Measurements from ENCODE around the gene DLST.

The DLST gene

DNA sequence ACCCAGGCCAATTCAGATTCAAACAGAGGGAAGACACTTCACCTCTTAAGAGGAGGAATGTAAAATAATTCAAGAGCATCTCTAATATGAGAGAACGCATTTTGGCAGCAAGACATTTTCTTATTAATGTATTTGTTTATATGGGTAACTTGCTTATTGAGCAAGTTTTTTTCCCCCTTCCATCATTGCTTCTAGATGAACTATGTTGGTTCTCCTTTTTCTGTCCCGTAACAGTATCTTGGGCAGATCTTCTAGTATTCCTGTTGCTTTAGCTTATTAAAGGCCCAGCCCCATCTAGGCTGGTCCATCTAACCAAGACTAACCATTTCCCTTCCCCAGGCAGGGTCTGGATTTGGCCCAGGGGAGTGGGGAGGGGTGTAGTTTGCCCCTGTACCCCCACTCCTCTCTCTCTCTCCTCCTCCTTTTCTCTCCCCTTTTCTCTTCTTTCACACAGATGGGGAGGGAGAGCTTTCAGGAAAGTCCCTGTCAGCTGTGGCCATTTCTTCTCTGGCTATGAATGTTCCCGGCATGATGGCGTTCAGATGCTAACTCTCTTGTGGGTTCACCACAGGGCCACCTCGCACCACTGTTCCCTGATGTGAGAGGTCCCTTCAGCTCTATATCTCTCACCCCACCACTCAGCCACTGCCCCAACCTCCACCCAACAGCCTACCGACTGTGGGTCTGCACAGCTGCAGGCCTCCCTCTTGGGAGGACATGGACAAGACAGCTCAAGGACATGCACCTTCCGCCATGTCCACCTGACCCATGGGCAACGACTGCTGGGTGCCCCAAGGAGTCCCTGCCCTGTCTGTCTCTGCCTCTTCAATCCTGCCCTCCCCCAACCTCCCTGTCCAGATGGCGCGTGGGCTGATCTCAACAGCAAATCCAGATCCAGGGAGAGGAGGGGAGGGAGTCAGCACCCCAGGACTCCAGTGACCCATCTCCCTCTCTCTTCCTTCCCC is 57.1 kb downstream of the DLST start:
- TF ChIP-seq, protein P1, sequence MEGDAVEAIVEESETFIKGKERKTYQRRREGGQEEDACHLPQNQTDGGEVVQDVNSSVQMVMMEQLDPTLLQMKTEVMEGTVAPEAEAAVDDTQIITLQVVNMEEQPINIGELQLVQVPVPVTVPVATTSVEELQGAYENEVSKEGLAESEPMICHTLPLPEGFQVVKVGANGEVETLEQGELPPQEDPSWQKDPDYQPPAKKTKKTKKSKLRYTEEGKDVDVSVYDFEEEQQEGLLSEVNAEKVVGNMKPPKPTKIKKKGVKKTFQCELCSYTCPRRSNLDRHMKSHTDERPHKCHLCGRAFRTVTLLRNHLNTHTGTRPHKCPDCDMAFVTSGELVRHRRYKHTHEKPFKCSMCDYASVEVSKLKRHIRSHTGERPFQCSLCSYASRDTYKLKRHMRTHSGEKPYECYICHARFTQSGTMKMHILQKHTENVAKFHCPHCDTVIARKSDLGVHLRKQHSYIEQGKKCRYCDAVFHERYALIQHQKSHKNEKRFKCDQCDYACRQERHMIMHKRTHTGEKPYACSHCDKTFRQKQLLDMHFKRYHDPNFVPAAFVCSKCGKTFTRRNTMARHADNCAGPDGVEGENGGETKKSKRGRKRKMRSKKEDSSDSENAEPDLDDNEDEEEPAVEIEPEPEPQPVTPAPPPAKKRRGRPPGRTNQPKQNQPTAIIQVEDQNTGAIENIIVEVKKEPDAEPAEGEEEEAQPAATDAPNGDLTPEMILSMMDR (IDR thresholded peaks at IDR 0.05; ENCODE audit: low read depth, low read length): no peak
- Histone ChIP-seq H3K79me2 (ENCODE audit: low read length) (no peaks in the 10 kb centered on the region), H3K4me2 (ENCODE audit: low read length) (peak overlapping the region; percentile 90), H3K36me3 (replicated peaks; ENCODE audit: low read depth, low read length) (no peaks in the 10 kb centered on the region), H3K9me3 (ENCODE audit: insufficient read depth, low read length) (no peaks in the 10 kb centered on the region), H3K4me3 (ENCODE audit: low read length) (no peak overlapping the region), H2AFZ (ENCODE audit: low read depth, low read length) (peak overlapping the region; percentile 14; the same call in 1 of the 2 replicates), H3K27me3 (ENCODE audit: low read depth, low read length) (no peaks in the 10 kb centered on the region), H3K9ac (ENCODE audit: low read length) (no peak overlapping the region), H3K4me1 (ENCODE audit: low read length) (peaks cover 62% of the 10 kb centered on the region), H4K20me1 (ENCODE audit: insufficient read depth, low read length) (no peaks in the 10 kb centered on the region), H3K27ac (ENCODE audit: low read length) (no peak overlapping the region)

DNA sequence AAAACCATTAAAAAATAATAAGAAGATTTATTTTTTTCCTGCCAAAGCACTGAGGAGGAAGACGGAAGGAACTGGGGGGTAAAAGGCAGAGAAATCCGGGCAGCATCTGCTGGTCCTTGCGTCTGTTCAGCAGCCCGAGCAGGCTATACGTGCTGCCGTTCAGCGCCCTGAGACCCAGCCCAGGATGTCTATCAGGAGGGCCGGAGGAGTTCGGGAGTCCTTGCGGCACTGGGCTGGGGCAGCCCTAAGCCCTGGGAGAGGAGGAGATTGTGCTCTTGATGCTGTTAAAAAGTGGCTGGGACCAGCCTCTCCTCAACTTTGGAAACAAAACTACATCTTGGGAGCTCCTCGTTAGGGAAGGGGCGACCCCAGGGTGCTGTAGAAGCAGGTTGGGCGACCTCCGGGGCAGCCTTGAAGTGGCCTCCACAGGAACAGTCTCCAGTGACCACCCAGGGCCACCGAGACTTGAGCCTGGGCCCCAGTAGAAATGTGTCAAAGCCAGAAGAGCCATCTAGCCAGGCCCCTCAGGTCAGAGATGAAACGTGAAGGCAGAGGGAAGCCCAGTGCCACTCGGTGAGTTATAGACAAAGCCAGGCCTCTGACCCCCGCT is 59.3 kb downstream of the DLST start:
- 0 out of 2 replicates have a peak overlapping the region, but pooled peaks have one; percentile 58 for H2AFZ ChIP-seq (ENCODE audit: low read depth, low read length)
- no peaks in the 10 kb centered on the region for H4K20me1 ChIP-seq (ENCODE audit: insufficient read depth, low read length)
- H3K9ac ChIP-seq (ENCODE audit: low read length): peak overlapping the region; percentile 88
- H3K9me3 ChIP-seq (ENCODE audit: insufficient read depth, low read length): no peaks in the 10 kb centered on the region
- no peaks in the 10 kb centered on the region for H3K27me3 ChIP-seq (ENCODE audit: low read depth, low read length)
- peaks cover 63% of the 10 kb centered on the region for H3K4me1 ChIP-seq (ENCODE audit: low read length)
- H3K4me3 ChIP-seq (ENCODE audit: low read length): peak overlapping the region; percentile 80
- no peaks in the 10 kb centered on the region for H3K79me2 ChIP-seq (ENCODE audit: low read length)
- no peaks in the 10 kb centered on the region for H3K36me3 ChIP-seq (replicated peaks; ENCODE audit: low read depth, low read length)
- H3K4me2 ChIP-seq (ENCODE audit: low read length): peak overlapping the region; percentile 91
- TF ChIP-seq, protein P1 (IDR thresholded peaks at IDR 0.05; ENCODE audit: low read depth, low read length): no peak
- TF ChIP-seq EZH2phosphoT487 (IDR thresholded peaks at IDR 0.05; ENCODE audit: low read depth): no peak
- H3K27ac ChIP-seq (ENCODE audit: low read length): peak overlapping the region; percentile 87

DNA sequence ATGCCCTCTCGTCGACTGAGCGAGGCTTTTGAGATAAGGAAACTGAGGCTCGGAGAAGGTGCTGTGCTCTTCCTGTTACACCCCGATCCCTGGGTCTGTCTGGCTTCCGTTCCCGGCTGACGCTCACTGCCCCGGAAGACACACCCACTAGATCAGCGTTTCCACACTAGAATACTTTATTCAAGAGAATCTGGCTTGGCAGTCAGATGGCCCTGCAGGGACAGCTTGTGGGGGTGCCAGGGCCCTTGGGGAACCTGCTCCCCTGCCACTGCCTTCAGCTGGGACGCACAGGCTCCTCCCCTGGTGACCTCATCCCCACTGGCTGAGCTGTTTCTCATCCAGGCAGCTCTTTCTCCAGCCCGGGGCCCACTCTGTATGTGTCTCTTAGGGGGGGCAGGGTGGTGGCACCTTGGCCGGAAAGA is 60.0 kb downstream of the DLST start:
- TF ChIP-seq, protein P1 (IDR thresholded peaks at IDR 0.05; ENCODE audit: low read depth, low read length): no peak
- no peak for TF ChIP-seq EZH2phosphoT487 (IDR thresholded peaks at IDR 0.05; ENCODE audit: low read depth)
- H2AFZ ChIP-seq (ENCODE audit: low read depth, low read length): peak overlapping the region; percentile 58; the same call in 1 of the 2 replicates
- H4K20me1 ChIP-seq (ENCODE audit: insufficient read depth, low read length): no peaks in the 10 kb centered on the region
- H3K79me2 ChIP-seq (ENCODE audit: low read length): no peaks in the 10 kb centered on the region
- H3K27ac ChIP-seq (ENCODE audit: low read length): peak overlapping the region; percentile 87
- H3K9me3 ChIP-seq (ENCODE audit: insufficient read depth, low read length): no peaks in the 10 kb centered on the region
- H3K4me1 ChIP-seq (ENCODE audit: low read length): peaks cover 69% of the 10 kb centered on the region
- peak overlapping the region; percentile 80 for H3K4me3 ChIP-seq (ENCODE audit: low read length)
- H3K27me3 ChIP-seq (ENCODE audit: low read depth, low read length): no peaks in the 10 kb centered on the region
- H3K36me3 ChIP-seq (replicated peaks; ENCODE audit: low read depth, low read length): no peaks in the 10 kb centered on the region
- peak overlapping the region; percentile 88 for H3K9ac ChIP-seq (ENCODE audit: low read length)
- peak overlapping the region; percentile 91 for H3K4me2 ChIP-seq (ENCODE audit: low read length)

DNA sequence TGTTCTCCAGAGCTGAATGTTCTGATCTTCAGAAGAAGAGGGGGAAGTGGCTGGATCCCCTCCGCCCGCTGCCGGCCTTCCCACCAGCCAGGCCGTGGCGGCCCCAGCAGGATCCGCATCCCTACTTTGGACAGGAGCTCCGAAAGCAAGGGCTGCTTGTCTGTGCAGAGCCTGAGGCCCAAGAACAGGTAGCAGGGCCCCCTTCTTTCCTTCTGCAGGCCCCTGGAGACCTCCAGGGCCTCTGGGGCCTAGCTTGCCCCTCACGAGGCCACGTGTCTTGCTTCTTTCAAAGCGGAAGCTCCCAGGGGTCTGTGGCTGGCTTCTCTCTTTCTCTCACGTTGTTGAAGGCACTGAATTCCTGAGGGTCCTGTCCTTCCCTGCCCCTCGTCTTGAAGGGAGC is 60.5 kb downstream of the DLST start:
- H3K4me2 ChIP-seq (ENCODE audit: low read length): peak overlapping the region; percentile 91
- no peaks in the 10 kb centered on the region for H3K27me3 ChIP-seq (ENCODE audit: low read depth, low read length)
- H3K9ac ChIP-seq (ENCODE audit: low read length): peak overlapping the region; percentile 88
- no peaks in the 10 kb centered on the region for H4K20me1 ChIP-seq (ENCODE audit: insufficient read depth, low read length)
- no peak for TF ChIP-seq EZH2phosphoT487 (IDR thresholded peaks at IDR 0.05; ENCODE audit: low read depth)
- TF ChIP-seq, protein P1 (IDR thresholded peaks at IDR 0.05; ENCODE audit: low read depth, low read length): no peak
- H3K27ac ChIP-seq (ENCODE audit: low read length): peak overlapping the region; percentile 87
- peak overlapping the region; percentile 6; the same call in 1 of the 2 replicates for H2AFZ ChIP-seq (ENCODE audit: low read depth, low read length)
- H3K4me3 ChIP-seq (ENCODE audit: low read length): peak overlapping the region; percentile 80
- no peaks in the 10 kb centered on the region for H3K9me3 ChIP-seq (ENCODE audit: insufficient read depth, low read length)
- peaks cover 72% of the 10 kb centered on the region for H3K4me1 ChIP-seq (ENCODE audit: low read length)
- no peaks in the 10 kb centered on the region for H3K36me3 ChIP-seq (replicated peaks; ENCODE audit: low read depth, low read length)
- H3K79me2 ChIP-seq (ENCODE audit: low read length): no peaks in the 10 kb centered on the region
